ENCODE results near the gene NEK1. TPM values are rescaled to one million over a fixed set of nuclear protein-coding genes. Genes with fewer than 3 reads are reported as not detected.

NEK1 gene
- total and polyA plus RNA-seq, 2 donors (not counting 3 experiments of a cell fraction or from before 2014, with no cell fraction given) = 2.6 to 10.1 TPM

- Histone ChIP-seq H3K4me2 (ENCODE audit: insufficient read depth, low read length) (no peak overlapping the region), H3K36me3 (ENCODE audit: control insufficient read depth in 2 of 2, extremely low read depth in 1 of 2, insufficient read depth in 2 of 2, low read length in 2 of 2) (no peaks in the 10 kb centered on the region), H3K4me1 (ENCODE audit: control insufficient read depth, extremely low read depth, insufficient read depth, low read length) (peaks cover 3% of the 10 kb centered on the region), H4K20me1 (replicated peaks; ENCODE audit: control insufficient read depth, extremely low read depth, insufficient read depth, low read length) (no peaks in the 10 kb centered on the region), H3K9me3 (replicated peaks; ENCODE audit: control insufficient read depth, insufficient read depth, low read length) (no peaks in the 10 kb centered on the region), H3K9ac (replicated peaks; ENCODE audit: extremely low read depth, insufficient read depth, low read length) (no peak overlapping the region), H3K27ac (ENCODE audit: insufficient read depth, low read depth, low read length) (no peak overlapping the region), H3K79me2 (ENCODE audit: control insufficient read depth, insufficient read depth, low read length) (no peaks in the 10 kb centered on the region), H2AFZ (ENCODE audit: low read depth, low read length) (no peak overlapping the region), H3K4me3 (replicated peaks in 1 of 3; ENCODE audit: insufficient read depth in 1 of 3, low read depth in 1 of 3, low read length in 3 of 3) (no peak overlapping the region), H3K27me3 (ENCODE audit: control insufficient read depth in 2 of 2, insufficient read depth in 2 of 2, low read length in 2 of 2) (no peaks in the 10 kb centered on the region), H3K9me1 (replicated peaks; ENCODE audit: control insufficient read depth, extremely low read depth, insufficient read depth, low read length) (no peaks in the 10 kb centered on the region)
- no peak for TF ChIP-seq MYC (IDR thresholded peaks at IDR 0.05; ENCODE audit: low read depth, low read length)
- no peak for TF ChIP-seq POLR2AphosphoS5 (IDR thresholded peaks at IDR 0.05; ENCODE audit: insufficient read depth, low read depth, low read length)
- TF ChIP-seq, protein P1, sequence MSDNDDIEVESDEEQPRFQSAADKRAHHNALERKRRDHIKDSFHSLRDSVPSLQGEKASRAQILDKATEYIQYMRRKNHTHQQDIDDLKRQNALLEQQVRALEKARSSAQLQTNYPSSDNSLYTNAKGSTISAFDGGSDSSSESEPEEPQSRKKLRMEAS (IDR thresholded peaks at IDR 0.05; ENCODE audit: insufficient read depth, insufficient read length) = no peak
- POLR2A ChIA-PET = no interaction called here
- FAIRE-seq = no peak
- no TSS peak for BruUV-seq (replicated peaks)
- no peak for DNase-seq (ENCODE audit: low read depth, low spot score)
- dilution Hi-C loops (cut with MboI; ENCODE audit: extremely low pct_ligation_motif_present, low sequenced_read_pairs) = loop anchor here (10.0 kb wide), 2 partner anchors 460 to 560 kb away; no protein-coding TSS in a partner anchor
- intact Hi-C loops (cut with micrococcal nuclease) = loop anchor here (5.0 to 10.0 kb wide), 3 partner anchors 170 to 1303 kb away; no protein-coding TSS in a partner anchor
- CTCF ChIA-PET = interaction anchor here (0.6 to 1.9 kb wide), 19 partner anchors 27 to 562 kb away, joined by 3 to 31 read pairs (median 4); partner anchors contain the start of gene CBR4
These were observed 127.3 kb downstream of the NEK1 start for GRCh38 chr4:169485086-169485485.

DNA sequence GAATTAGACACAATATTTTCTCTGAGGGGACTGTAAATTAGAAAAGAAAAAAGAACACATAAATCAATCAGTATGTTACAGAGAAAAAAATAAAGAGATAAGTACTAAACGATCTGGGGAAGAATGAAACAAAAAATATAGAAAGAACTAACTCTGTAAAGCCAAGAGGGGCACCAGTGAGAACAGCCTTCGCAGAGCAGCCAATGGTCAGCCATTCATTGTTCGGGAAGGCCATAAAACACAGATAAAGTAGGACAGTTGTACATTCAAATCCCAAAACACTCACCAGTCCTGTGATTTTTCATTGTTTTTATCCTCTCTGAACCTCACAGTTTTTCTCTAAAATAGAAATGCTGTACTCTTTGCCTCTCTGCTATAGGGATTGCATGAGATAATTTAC is 127.9 kb downstream of the NEK1 start:
- ChIA-PET POLR2A (no interaction called here), CTCF (interaction anchor here (1.8 to 1.9 kb wide), 2 partner anchors 485 to 561 kb away, joined by 4 to 31 read pairs; no protein-coding TSS in a partner anchor)
- DNase-seq (ENCODE audit: low read depth, low spot score) (no peak), FAIRE-seq (no peak)
- Histone ChIP-seq H3K79me2 (ENCODE audit: control insufficient read depth, insufficient read depth, low read length) (no peaks in the 10 kb centered on the region), H2AFZ (ENCODE audit: low read depth, low read length) (no peak overlapping the region), H3K4me2 (ENCODE audit: insufficient read depth, low read length) (no peak overlapping the region), H4K20me1 (replicated peaks; ENCODE audit: control insufficient read depth, extremely low read depth, insufficient read depth, low read length) (no peaks in the 10 kb centered on the region), H3K36me3 (ENCODE audit: control insufficient read depth in 2 of 2, extremely low read depth in 1 of 2, insufficient read depth in 2 of 2, low read length in 2 of 2) (no peaks in the 10 kb centered on the region), H3K9me1 (replicated peaks; ENCODE audit: control insufficient read depth, extremely low read depth, insufficient read depth, low read length) (no peaks in the 10 kb centered on the region), H3K27me3 (ENCODE audit: control insufficient read depth in 2 of 2, insufficient read depth in 2 of 2, low read length in 2 of 2) (no peaks in the 10 kb centered on the region), H3K4me3 (replicated peaks in 1 of 3; ENCODE audit: insufficient read depth in 1 of 3, low read depth in 1 of 3, low read length in 3 of 3) (no peak overlapping the region), H3K4me1 (ENCODE audit: control insufficient read depth, extremely low read depth, insufficient read depth, low read length) (peaks cover 3% of the 10 kb centered on the region), H3K9ac (replicated peaks; ENCODE audit: extremely low read depth, insufficient read depth, low read length) (no peak overlapping the region), H3K9me3 (replicated peaks; ENCODE audit: control insufficient read depth, insufficient read depth, low read length) (no peaks in the 10 kb centered on the region), H3K27ac (ENCODE audit: insufficient read depth, low read depth, low read length) (no peak overlapping the region)
- dilution Hi-C loops (cut with MboI; ENCODE audit: extremely low pct_ligation_motif_present, low sequenced_read_pairs) (loop anchor here (10.0 kb wide), 2 partner anchors 460 to 560 kb away; no protein-coding TSS in a partner anchor), intact Hi-C loops (cut with micrococcal nuclease) (loop anchor here (10.0 kb wide), 2 partner anchors 170 to 970 kb away; no protein-coding TSS in a partner anchor)
- no TSS peak for BruUV-seq (replicated peaks)
- TF ChIP-seq POLR2A (IDR thresholded peaks at IDR 0.05; ENCODE audit: low read depth, low read length) = no peak
- TF ChIP-seq, protein P1 (IDR thresholded peaks at IDR 0.05; ENCODE audit: insufficient read depth, insufficient read length) = no peak
- no peak for TF ChIP-seq CTCF (IDR thresholded peaks at IDR 0.05; ENCODE audit: extremely low read depth in 1 of 2, insufficient read depth in 1 of 2, low read depth in 1 of 2, low read length in 2 of 2)
- TF ChIP-seq FOS (IDR thresholded peaks at IDR 0.05; ENCODE audit: borderline replicate concordance, insufficient read depth, low read length) = no peak
- no peak for TF ChIP-seq MYC (IDR thresholded peaks at IDR 0.05; ENCODE audit: low read depth, low read length)
- no peak for TF ChIP-seq EZH2 (IDR thresholded peaks at IDR 0.05; ENCODE audit: borderline replicate concordance, low read depth, low read length, severe bottlenecking)
- no peak for TF ChIP-seq POLR2AphosphoS5 (IDR thresholded peaks at IDR 0.05; ENCODE audit: insufficient read depth, low read depth, low read length)
- no peak for TF ChIP-seq GATA2 (IDR thresholded peaks at IDR 0.05; ENCODE audit: insufficient read depth, insufficient read length, low read depth, low read length)
- TF ChIP-seq JUN (IDR thresholded peaks at IDR 0.05; ENCODE audit: borderline replicate concordance, insufficient read depth, insufficient read length, low read depth) = no peak

Measured in endothelial cell of umbilical vein (primary cell).